HL-60/S4 (cell line): Measurements from ENCODE around the gene KDM2B.

Experiments
- in situ Hi-C: fragments of 300-500 bp; cut with MboI; formaldehyde crosslinking; loops from 2 replicates; pipeline ENCODE4 v1.14.3; 2022; ENCODE audit warnings: low sequenced_read_pairs

KDM2B gene

GRCh38 chr12:121440768-121441167, 140.1 kb downstream of the KDM2B start:
- in situ Hi-C loops, result loop anchor here (25.0 kb wide), 2 partner anchors 103 to 378 kb away; no protein-coding TSS in a partner anchor

GRCh38 chr12:121439715-121440114, 141.1 kb downstream of the KDM2B start:
- in situ Hi-C loops, result loop anchor here (25.0 kb wide), 2 partner anchors 102 to 377 kb away; no protein-coding TSS in a partner anchor

GRCh38 chr12:121438905-121439304, 141.9 kb downstream of the KDM2B start:
- in situ Hi-C loops, result loop anchor here (25.0 kb wide), 2 partner anchors 102 to 377 kb away; no protein-coding TSS in a partner anchor

GRCh38 chr12:121436706-121437105, 144.1 kb downstream of the KDM2B start:
- in situ Hi-C loops, result loop anchor here (25.0 kb wide), 2 partner anchors 99 to 374 kb away; no protein-coding TSS in a partner anchor

GRCh38 chr12:121432740-121433480, 147.9 kb downstream of the KDM2B start:
- in situ Hi-C loops, result loop anchor here (25.0 kb wide), 2 partner anchors 96 to 371 kb away; no protein-coding TSS in a partner anchor

- in situ Hi-C loops, result loop anchor here (25.0 kb wide), 2 partner anchors 94 to 369 kb away; no protein-coding TSS in a partner anchor
These were observed 149.9 kb downstream of the KDM2B start for GRCh38 chr12:121430833-121431415.

GRCh38 chr12:121428883-121429282, 151.9 kb downstream of the KDM2B start:
- in situ Hi-C loops, result loop anchor here (25.0 kb wide), 2 partner anchors 92 to 367 kb away; no protein-coding TSS in a partner anchor

- in situ Hi-C loops, result loop anchor here (25.0 kb wide), 2 partner anchors 90 to 365 kb away; no protein-coding TSS in a partner anchor
These were observed 153.2 kb downstream of the KDM2B start for GRCh38 chr12:121427556-121428050.

- in situ Hi-C loops, result no loop called here
These were observed 156.2 kb downstream of the KDM2B start for GRCh38 chr12:121424624-121424975.

- in situ Hi-C loops, result no loop called here
These were observed 156.9 kb downstream of the KDM2B start for GRCh38 chr12:121423682-121424623.

GRCh38 chr12:121423253-121423652, 157.6 kb downstream of the KDM2B start:
- in situ Hi-C loops, result no loop called here

- in situ Hi-C loops, result no loop called here
These were observed 160.7 kb downstream of the KDM2B start for GRCh38 chr12:121420109-121420508.

- in situ Hi-C loops, result no loop called here
These were observed 163.0 kb downstream of the KDM2B start for GRCh38 chr12:121417847-121418246.

- in situ Hi-C loops, result no loop called here
These were observed 166.9 kb downstream of the KDM2B start for GRCh38 chr12:121413917-121414316.

- in situ Hi-C loops, result no loop called here
These were observed 175.6 kb downstream of the KDM2B start for GRCh38 chr12:121405211-121405610.

GRCh38 chr12:121404734-121405133, 176.1 kb downstream of the KDM2B start:
- in situ Hi-C loops, result no loop called here

- in situ Hi-C loops, result no loop called here
These were observed 177.1 kb downstream of the KDM2B start for GRCh38 chr12:121403721-121404120.

- in situ Hi-C loops, result no loop called here
These were observed 180.3 kb downstream of the KDM2B start for GRCh38 chr12:121400332-121401139.

GRCh38 chr12:121399391-121400331, 181.2 kb downstream of the KDM2B start, which contains the start of gene RNF34:
Gene RNF34, plus strand, starts transcription at chr12:121400118. Its CDS starts 95 bp downstream, at chr12:121400213.
- in situ Hi-C loops, result no loop called here
